HL-60 (cell line): Measurements from ENCODE around the gene ITGBL1.

Source experiments
- DNase-seq, 2 experiments: peaks; one replicate each; pipeline ENCODE4 v3.0.0-alpha.2; 2010 to 2020; ENCODE audit warnings: low read depth in 1 of 2, low spot score in 1 of 2
- H3K27ac ChIP-seq: fragments of 250-450 bp; sonication (Bioruptor Pico); replicated peaks from 2 replicates; pipeline ENCODE4 v1.5.1; 2020; ENCODE audit warnings: mild to moderate bottlenecking, moderate library complexity
- H3K27me3 ChIP-seq: fragments of 250-450 bp; sonication (Bioruptor Pico); 2 replicates; pipeline ENCODE4 v1.5.1; 2021; ENCODE audit warnings: mild to moderate bottlenecking, moderate library complexity; ENCODE audit not compliant: insufficient read depth, poor library complexity, severe bottlenecking
- H3K4me3 ChIP-seq: replicated peaks from 2 replicates; pipeline ENCODE4 v1.5.1; 2011; ENCODE audit warnings: mild to moderate bottlenecking, control low read depth, low read length; ENCODE audit not compliant: insufficient read depth
- CTCF ChIP-seq: IDR thresholded peaks from one replicate; pipeline ENCODE4 v1.5.1; 2011; ENCODE audit warnings: low read length, control low read depth, inconsistent platforms; ENCODE audit not compliant: insufficient read depth
- GABPA ChIP-seq: IDR thresholded peaks from 2 replicates; pipeline ENCODE4 v1.6.1; 2012; ENCODE audit warnings: low read depth
- POLR2AphosphoS5 ChIP-seq: IDR thresholded peaks from 2 replicates; pipeline ENCODE4 v1.6.1; 2012; ENCODE audit warnings: low read depth
- REST ChIP-seq: IDR thresholded peaks from 2 replicates; pipeline ENCODE4 v1.6.1; 2012; ENCODE audit warnings: low read depth; ENCODE audit not compliant: insufficient replicate concordance
- SPI1 ChIP-seq: IDR thresholded peaks from 2 replicates; pipeline ENCODE4 v1.6.1; 2012; ENCODE audit warnings: low read depth, mild to moderate bottlenecking, borderline replicate concordance

Gene ITGBL1

GRCh38 chr13:101556676-101557123 is 104.2 kb downstream of the ITGBL1 start:
- no peak for TF ChIP-seq CTCF
- no peak for TF ChIP-seq POLR2AphosphoS5
- TF ChIP-seq REST = no peak
- no peak for TF ChIP-seq SPI1
- no peak for TF ChIP-seq GABPA
- DNase-seq = no peak
- Histone ChIP-seq H3K27me3 (no peaks in the 10 kb centered on the region), H3K27ac (no peak overlapping the region), H3K4me3 (no peak overlapping the region)

- Histone ChIP-seq H3K4me3 (no peak overlapping the region), H3K27ac (no peak overlapping the region), H3K27me3 (no peaks in the 10 kb centered on the region)
- no peak for DNase-seq
- TF ChIP-seq POLR2AphosphoS5 (no peak), CTCF (no peak), SPI1 (no peak), GABPA (no peak)
These were observed 112.8 kb downstream of the ITGBL1 start for GRCh38 chr13:101565317-101565716.

GRCh38 chr13:101567841-101568240 is 115.4 kb downstream of the ITGBL1 start:
- Histone ChIP-seq H3K27ac (no peak overlapping the region), H3K27me3 (no peaks in the 10 kb centered on the region), H3K4me3 (no peak overlapping the region)
- no peak for DNase-seq
- no peak for TF ChIP-seq POLR2AphosphoS5
- no peak for TF ChIP-seq GABPA
- TF ChIP-seq REST = no peak
- TF ChIP-seq SPI1 = no peak
- TF ChIP-seq CTCF = no peak

GRCh38 chr13:101569807-101570206 is 117.3 kb downstream of the ITGBL1 start:
- Histone ChIP-seq H3K4me3 (no peak overlapping the region), H3K27me3 (no peaks in the 10 kb centered on the region), H3K27ac (no peak overlapping the region)
- DNase-seq = no peak
- TF ChIP-seq GABPA (no peak), CTCF (no peak), REST (no peak), POLR2AphosphoS5 (no peak), SPI1 (no peak)
